Measurements from ENCODE around the gene CELF4.

- TF ChIP-seq, protein P1, sequence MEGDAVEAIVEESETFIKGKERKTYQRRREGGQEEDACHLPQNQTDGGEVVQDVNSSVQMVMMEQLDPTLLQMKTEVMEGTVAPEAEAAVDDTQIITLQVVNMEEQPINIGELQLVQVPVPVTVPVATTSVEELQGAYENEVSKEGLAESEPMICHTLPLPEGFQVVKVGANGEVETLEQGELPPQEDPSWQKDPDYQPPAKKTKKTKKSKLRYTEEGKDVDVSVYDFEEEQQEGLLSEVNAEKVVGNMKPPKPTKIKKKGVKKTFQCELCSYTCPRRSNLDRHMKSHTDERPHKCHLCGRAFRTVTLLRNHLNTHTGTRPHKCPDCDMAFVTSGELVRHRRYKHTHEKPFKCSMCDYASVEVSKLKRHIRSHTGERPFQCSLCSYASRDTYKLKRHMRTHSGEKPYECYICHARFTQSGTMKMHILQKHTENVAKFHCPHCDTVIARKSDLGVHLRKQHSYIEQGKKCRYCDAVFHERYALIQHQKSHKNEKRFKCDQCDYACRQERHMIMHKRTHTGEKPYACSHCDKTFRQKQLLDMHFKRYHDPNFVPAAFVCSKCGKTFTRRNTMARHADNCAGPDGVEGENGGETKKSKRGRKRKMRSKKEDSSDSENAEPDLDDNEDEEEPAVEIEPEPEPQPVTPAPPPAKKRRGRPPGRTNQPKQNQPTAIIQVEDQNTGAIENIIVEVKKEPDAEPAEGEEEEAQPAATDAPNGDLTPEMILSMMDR (IDR thresholded peaks at IDR 0.05; ENCODE audit: low read depth, low read length, poor library complexity, severe bottlenecking) = no peak
- TF ChIP-seq EZH2phosphoT487 (IDR thresholded peaks at IDR 0.05; ENCODE audit: borderline replicate concordance, low read length) = no peak
These were observed 38.2 kb downstream of the CELF4 start for GRCh38 chr18:37527395-37527794.
